ENCODE data around the gene CCDC137.
A peak's percentile ranks its signal among the peaks of the same experiment; 100 is the strongest.

CCDC137 gene

DNA sequence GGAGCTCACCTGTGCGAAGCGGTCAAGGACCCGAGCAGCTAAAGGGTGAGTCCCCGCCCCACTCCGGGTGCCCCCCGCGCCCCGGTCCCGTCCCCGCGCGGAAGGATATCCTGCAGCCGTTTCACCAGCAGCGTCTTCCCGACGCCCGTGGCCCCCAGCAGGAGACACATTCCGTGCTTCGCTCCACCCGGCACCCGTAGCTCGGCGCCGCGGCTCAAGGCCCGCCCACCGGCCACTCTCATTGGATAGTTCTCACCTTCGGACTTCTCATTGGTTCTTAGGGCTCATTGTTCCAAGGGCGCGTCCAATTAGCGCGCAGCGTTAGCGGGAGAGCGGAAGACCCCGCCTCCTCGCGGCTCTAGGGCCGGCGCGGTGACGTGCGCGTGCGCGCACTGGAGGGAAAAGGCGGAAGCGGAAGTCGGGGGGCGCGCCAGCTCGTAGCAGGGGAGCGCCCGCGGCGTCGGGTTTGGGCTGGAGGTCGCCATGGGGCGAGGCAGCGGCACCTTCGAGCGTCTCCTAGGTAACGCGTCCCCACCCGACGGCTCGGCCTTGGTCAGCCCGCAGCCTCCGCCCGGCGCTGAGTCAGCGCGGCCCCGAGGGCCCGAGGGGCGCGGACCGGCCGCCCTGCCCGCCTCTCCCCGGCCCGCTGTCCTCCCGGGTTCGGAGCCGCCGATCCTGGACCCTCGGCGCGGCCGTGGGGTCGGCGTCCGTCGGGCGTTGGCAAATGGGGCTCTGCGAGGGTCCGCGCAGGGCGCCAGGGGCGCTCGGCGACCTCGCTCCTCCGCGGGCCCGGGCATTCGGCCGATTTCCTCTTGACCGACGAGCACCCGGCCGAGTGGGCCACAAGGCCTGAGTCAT lies 17.3 kb downstream of the CCDC137 start, which contains the start of the genes ARL16 and HGS:
Gene ARL16 (minus strand): TSS at position 214 of the 858 bp plus-strand sequence. CDS start 44 bp downstream, at position 170.
Gene HGS (plus strand): TSS at position 428 of the 858 bp plus-strand sequence. CDS start 56 bp downstream, at position 484.
- DNase-seq: peak; percentile 99

DNA sequence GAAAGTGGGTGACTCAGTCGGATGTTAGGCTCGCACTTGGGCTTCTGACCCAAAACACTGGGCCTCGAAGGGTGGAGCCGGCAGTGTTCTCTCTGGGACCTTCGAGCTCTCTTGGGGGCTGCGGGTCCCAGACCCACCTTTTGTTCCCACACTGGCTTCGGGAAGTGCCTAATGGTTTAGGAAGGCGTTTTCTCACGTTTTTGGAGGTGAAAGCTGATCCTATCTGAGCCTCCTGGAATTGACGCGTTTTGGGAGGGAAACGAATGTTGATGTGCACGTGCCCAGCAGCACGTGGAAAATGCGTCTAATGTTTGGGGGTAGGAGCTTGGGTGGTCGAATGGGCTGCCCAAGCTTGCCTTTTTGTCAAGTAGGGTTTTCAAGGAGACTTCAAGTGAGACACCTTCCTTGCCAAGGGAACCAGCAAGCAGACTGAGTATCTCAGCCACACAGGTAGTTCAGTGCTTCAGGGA lies 17.9 kb downstream of the CCDC137 start:
- DNase-seq: no peak

DNA sequence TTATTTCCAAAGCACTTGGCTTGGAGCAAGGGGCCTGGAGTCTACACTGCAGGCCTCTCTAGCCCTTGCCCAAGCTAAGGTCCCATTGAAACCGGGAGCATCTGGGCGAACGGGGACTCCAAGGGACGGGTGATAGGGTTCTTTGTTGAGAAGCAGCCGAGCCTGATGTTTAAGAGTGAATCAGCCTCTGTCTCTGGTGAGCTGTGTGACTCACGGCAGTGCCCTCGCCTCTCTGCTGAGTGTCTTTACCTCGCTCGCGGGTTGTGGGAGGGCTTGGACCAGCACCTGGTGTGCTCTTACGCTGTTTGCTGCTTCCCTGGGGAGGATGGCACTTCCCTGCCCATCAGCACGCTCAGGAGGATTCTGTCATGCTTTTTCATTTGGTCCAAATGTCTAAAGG lies 18.6 kb downstream of the CCDC137 start:
- no peak for DNase-seq

GRCh38 chr17:81686614-81687013 lies 20.1 kb downstream of the CCDC137 start:
- DNase-seq: no peak

DNA sequence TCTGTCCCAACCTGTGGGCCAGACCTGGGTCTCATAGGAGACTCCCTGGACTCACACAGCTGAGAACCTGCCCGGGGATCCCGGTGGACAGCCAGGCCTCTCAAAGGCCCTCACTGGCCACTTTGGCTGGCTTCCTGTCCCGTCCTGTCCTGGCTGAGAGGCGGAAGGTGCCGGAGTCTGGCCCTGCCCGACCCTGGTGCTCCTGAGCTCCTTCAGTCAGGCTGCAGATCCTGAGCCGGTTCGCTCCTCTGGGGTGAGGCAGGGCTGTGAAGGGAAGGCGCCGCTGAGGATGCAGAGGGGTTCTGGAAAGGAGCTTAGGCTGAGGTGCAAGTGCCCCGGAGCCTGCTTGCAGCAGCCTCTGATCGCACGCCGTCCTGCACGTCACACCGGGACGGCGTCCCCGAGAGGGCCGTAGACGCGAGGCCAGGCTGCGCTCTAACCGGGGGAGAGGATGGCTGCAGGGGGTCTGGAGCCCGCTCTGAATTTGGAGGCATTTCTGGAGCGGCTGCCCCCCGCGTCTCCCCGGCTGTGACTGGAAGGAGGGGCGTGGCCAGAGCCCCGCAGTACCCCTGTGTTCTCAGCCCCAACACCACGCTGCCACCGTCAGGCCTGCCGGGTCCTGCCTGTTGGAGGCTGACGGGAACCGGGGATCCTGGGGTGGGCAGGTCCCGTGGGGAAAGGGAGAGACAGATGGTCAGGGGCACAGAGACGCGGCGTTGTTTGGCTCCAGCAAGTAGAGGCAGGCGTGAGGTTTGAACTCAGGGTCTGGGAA lies 21.4 kb downstream of the CCDC137 start:
- DNase-seq: no peak

DNA sequence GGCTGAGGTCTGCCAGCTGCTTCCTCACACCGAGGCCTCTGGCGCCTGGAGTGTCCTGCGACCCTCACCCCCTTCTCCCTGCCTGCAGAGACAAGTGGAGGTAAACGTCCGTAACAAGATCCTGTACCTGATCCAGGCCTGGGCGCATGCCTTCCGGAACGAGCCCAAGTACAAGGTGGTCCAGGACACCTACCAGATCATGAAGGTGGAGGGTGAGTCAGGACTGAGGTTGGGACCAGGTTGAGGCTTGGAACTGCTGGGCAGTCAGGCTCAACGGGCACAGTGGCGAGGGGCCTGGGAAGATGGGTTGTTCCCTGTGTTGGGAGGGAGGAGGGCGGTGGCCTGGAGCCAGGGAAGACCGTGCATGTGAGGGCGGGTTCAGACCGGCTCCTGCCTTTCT lies 22.1 kb downstream of the CCDC137 start:
- no peak for DNase-seq

GRCh38 chr17:81690066-81690465 lies 23.5 kb downstream of the CCDC137 start:
- DNase-seq: no peak

GRCh38 chr17:81690549-81690948 lies 24.0 kb downstream of the CCDC137 start:
- DNase-seq: no peak

DNA sequence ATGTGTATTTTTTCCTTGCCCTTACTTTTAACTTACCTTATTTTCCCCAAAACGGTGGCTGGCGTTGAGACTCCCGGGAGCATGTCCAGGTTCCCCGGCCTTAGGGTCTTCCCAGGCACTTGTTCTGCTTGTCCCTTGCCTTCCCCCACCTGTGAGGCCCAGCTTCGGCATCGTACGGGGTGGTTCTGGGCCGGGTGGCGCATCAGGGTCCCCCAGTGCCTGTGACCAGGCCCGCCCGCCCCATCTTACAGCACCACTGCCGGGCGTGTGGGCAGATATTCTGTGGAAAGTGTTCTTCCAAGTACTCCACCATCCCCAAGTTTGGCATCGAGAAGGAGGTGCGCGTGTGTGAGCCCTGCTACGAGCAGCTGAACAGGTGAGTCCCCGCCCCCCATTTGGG lies 24.7 kb downstream of the CCDC137 start:
- no peak for DNase-seq

GRCh38 chr17:81691608-81692007 lies 25.1 kb downstream of the CCDC137 start:
- DNase-seq: no peak

GRCh38 chr17:81693509-81694210 lies 27.1 kb downstream of the CCDC137 start:
- no peak for DNase-seq

DNA sequence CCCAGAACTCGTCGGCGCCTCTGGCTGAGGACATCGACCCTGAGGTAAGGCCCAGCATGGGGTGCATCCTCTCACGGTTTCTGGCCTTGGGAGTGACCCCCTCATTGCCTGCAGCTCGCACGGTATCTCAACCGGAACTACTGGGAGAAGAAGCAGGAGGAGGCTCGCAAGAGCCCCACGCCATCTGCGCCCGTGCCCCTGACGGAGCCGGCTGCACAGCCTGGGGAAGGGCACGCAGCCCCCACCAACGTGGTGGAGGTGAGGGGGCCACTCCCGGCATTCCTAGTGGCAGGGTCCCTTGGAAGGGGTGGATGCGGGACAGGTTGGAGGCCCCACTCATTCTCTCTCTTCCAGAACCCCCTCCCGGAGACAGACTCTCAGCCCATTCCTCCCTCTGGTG lies 28.3 kb downstream of the CCDC137 start:
- DNase-seq: no peak

DNA sequence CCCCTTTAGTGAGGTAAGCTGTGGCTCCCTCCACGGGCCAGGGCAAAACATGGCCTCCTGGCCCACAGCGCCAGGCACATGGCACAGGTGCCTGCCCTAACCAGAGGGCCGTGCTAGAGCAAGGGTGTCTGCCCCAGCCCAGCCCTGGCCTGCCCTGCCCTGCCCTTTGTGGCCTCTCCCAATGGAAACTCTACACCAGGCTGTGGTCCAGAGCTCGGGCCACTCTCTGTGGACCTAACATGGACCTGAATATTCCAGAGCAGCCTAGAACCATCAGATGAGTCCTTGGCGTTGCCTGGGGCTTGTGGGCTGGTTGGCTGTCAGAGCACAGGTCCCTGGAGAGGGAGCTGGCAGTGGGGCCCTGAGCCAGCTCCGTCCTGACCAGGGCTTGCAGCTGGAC lies 28.7 kb downstream of the CCDC137 start:
- DNase-seq: no peak

DNA sequence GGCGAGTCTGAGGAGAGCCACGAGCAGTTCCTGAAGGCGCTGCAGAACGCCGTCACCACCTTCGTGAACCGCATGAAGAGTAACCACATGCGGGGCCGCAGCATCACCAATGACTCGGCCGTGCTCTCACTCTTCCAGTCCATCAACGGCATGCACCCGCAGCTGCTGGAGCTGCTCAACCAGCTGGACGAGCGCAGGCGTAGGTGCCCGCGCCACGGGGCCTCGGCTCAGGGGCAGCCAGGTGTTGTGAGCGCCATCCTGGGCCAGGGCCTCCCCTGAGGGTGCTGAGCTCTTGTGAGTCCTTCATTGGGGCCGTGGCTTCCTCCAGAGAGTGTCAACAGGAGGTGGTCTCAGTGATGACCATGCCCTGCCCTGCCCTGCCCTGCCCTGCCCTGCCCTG lies 29.3 kb downstream of the CCDC137 start:
- no peak for DNase-seq

DNA sequence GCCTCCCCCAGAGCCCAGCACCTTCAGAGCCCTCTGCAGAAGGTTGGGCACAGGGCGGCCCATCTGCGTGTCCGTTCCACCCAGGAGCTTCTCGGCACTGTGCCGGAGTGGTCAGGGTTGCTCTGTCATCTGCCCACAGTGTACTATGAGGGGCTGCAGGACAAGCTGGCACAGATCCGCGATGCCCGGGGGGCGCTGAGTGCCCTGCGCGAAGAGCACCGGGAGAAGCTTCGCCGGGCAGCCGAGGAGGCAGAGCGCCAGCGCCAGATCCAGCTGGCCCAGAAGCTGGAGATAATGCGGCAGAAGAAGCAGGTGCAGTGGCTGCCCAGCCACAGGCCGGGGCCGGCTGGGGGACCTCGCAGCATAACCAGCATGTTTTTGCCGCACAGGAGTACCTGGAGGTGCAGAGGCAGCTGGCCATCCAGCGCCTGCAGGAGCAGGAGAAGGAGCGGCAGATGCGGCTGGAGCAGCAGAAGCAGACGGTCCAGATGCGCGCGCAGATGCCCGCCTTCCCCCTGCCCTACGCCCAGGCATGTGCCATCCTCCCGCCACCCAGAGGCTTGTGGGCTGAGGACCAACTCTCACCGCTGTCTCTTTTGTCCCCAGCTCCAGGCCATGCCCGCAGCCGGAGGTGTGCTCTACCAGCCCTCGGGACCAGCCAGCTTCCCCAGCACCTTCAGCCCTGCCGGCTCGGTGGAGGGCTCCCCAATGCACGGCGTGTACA lies 29.8 kb downstream of the CCDC137 start:
- no peak for DNase-seq

- DNase-seq: no peak
Observed at GRCh38 chr17:81697261-81698044, 30.9 kb downstream of the CCDC137 start.

- no peak for DNase-seq
Observed at GRCh38 chr17:81700353-81701287, 34.1 kb downstream of the CCDC137 start.

DNA sequence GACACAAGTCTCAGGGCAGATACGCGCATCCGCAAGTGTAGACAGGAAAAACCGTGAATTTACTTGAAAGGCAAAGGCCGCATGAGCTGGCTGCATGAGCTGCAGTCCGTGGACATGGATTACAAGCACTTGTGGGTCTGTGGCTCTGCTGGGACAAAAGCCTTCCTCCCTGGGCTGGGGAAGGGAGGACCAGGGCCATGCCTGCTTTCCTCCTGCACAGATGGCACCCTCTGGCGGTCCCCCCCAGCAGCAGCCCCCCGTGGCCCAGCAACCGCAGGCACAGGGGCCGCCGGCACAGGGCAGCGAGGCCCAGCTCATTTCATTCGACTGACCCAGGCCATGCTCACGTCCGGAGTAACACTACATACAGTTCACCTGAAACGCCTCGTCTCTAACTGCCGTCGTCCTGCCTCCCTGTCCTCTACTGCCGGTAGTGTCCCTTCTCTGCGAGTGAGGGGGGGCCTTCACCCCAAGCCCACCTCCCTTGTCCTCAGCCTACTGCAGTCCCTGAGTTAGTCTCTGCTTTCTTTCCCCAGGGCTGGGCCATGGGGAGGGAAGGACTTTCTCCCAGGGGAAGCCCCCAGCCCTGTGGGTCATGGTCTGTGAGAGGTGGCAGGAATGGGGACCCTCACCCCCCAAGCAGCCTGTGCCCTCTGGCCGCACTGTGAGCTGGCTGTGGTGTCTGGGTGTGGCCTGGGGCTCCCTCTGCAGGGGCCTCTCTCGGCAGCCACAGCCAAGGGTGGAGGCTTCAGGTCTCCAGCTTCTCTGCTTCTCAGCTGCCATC lies 34.9 kb downstream of the CCDC137 start:
- DNase-seq: no peak

DNA sequence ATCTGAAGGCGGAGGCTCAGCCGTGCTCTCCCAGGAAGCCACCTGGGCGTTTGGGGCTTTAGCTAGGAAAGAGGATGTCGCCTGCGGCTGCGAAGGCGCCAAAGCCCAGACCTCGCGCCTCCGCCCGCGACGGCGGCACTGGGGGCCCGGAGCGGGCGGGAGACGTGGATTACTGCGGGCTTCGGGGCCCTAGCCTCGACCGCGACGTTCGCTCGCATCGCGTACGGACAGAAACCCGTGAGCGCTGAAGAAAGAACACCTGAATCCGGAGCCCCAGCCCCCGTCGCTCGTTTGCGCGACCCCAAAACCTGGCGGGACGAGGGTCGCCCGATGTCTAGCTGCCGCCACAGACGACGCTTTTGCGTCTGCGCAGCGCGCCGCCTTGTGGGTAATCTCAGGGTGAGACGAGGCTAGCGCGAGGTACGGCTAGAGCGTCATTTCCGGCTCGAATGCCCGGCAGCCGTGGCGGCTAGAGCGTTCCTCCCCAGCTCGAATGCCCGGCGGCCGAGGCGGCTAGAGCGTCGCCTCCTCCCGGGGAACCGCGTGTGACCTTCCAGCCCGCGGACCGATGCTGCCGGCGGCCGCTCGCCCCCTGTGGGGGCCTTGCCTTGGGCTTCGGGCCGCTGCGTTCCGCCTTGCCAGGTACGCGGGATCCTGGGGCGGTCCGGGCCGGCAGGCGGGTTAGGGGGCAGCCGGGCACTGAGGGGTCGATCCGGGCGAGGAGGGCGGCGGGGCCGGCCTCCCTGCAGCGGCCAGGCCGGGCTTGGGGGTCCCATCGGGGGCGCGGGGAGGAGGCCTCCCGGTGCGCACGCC lies 36.6 kb downstream of the CCDC137 start, which contains the start of gene MRPL12:
Gene MRPL12 (plus strand): TSS at position 434 of the 813 bp plus-strand sequence. CDS start 135 bp downstream, at position 569.
- DNase-seq: peak; percentile 93
